GM23338 (cell line): ENCODE results near the gene TECPR2. TPM values are rescaled to one million over a fixed set of nuclear protein-coding genes. Genes with fewer than 3 reads are reported as not detected.

ENCODE experiments used
- CREB1 ChIP-seq: fragments of 250-450 bp; sonication (Bioruptor Pico); IDR thresholded peaks from 2 replicates; pipeline ENCODE4 v1.5.0; 2020; ENCODE audit warnings: low read depth, mild to moderate bottlenecking, moderate library complexity
- CTCF ChIP-seq, 2 experiments: fragments of 200-600 bp in 1 of 2; sonication (generic) in 1 of 2; conservative IDR thresholded peaks; 2 replicates each; pipeline versions ENCODE4 v1.5.1 to v1.6.1; 2016 to 2017; ENCODE audit warnings: antibody characterized with exemption in 2 of 2, low read depth in 2 of 2, mild to moderate bottlenecking in 2 of 2, moderate library complexity in 1 of 2
- EZH2 ChIP-seq: fragments of 200-600 bp; sonication (generic); IDR thresholded peaks from one replicate; pipeline ENCODE4 v1.8.0; 2017; ENCODE audit warnings: antibody characterized with exemption, mild to moderate bottlenecking, low read depth; ENCODE audit not compliant: unreplicated experiment
- EZH2phosphoT487 ChIP-seq: fragments of 200-600 bp; sonication (generic); IDR thresholded peaks from one replicate; pipeline ENCODE4 v1.8.1; 2018; ENCODE audit warnings: antibody characterized with exemption; ENCODE audit not compliant: unreplicated experiment
- POLR2AphosphoS5 ChIP-seq: IDR thresholded peaks from 2 replicates; pipeline ENCODE4 v1.6.1; 2016; ENCODE audit warnings: antibody characterized with exemption, low read depth
- REST ChIP-seq: IDR thresholded peaks from one replicate; pipeline ENCODE4 v1.6.1; 2018; ENCODE audit warnings: antibody characterized with exemption; ENCODE audit not compliant: unreplicated experiment
- ZNF114 ChIP-seq: fragments of 250-450 bp; sonication (Bioruptor Pico); IDR thresholded peaks from 2 replicates; pipeline ENCODE4 v1.5.0; 2020; ENCODE audit warnings: mild to moderate bottlenecking, moderate library complexity
- polyA plus RNA-seq: library from polyadenylated mRNA; unstranded; fragments of >200 nt; fragmentation: Nextera tagmentation; extraction: Ambion mirVana; gene quantifications from 2 replicates; pipeline ENCODE4 v1.2.1, GENCODE V29; 2016
- total RNA-seq: library from RNA; depleted of rRNA; stranded (reverse); fragments of >200 nt; shearing (Covaris generic); gene quantifications from 2 replicates; pipeline ENCODE4 v1.2.3, GENCODE V29; 2014
- TF ChIP-seq, protein P1 (sequence below): fragments of 250-450 bp; sonication (Bioruptor Pico); IDR thresholded peaks from 2 replicates; pipeline ENCODE4 v1.5.0; 2020; ENCODE audit warnings: mild to moderate bottlenecking, moderate library complexity

The TECPR2 gene
- total and polyA plus RNA-seq, 2 experiments from 2014 or later = 4.8 to 20.5 TPM

GRCh38 chr14:102346645-102347044 lies 16.1 kb upstream of the TECPR2 start (continued):
- TF ChIP-seq, protein P1, sequence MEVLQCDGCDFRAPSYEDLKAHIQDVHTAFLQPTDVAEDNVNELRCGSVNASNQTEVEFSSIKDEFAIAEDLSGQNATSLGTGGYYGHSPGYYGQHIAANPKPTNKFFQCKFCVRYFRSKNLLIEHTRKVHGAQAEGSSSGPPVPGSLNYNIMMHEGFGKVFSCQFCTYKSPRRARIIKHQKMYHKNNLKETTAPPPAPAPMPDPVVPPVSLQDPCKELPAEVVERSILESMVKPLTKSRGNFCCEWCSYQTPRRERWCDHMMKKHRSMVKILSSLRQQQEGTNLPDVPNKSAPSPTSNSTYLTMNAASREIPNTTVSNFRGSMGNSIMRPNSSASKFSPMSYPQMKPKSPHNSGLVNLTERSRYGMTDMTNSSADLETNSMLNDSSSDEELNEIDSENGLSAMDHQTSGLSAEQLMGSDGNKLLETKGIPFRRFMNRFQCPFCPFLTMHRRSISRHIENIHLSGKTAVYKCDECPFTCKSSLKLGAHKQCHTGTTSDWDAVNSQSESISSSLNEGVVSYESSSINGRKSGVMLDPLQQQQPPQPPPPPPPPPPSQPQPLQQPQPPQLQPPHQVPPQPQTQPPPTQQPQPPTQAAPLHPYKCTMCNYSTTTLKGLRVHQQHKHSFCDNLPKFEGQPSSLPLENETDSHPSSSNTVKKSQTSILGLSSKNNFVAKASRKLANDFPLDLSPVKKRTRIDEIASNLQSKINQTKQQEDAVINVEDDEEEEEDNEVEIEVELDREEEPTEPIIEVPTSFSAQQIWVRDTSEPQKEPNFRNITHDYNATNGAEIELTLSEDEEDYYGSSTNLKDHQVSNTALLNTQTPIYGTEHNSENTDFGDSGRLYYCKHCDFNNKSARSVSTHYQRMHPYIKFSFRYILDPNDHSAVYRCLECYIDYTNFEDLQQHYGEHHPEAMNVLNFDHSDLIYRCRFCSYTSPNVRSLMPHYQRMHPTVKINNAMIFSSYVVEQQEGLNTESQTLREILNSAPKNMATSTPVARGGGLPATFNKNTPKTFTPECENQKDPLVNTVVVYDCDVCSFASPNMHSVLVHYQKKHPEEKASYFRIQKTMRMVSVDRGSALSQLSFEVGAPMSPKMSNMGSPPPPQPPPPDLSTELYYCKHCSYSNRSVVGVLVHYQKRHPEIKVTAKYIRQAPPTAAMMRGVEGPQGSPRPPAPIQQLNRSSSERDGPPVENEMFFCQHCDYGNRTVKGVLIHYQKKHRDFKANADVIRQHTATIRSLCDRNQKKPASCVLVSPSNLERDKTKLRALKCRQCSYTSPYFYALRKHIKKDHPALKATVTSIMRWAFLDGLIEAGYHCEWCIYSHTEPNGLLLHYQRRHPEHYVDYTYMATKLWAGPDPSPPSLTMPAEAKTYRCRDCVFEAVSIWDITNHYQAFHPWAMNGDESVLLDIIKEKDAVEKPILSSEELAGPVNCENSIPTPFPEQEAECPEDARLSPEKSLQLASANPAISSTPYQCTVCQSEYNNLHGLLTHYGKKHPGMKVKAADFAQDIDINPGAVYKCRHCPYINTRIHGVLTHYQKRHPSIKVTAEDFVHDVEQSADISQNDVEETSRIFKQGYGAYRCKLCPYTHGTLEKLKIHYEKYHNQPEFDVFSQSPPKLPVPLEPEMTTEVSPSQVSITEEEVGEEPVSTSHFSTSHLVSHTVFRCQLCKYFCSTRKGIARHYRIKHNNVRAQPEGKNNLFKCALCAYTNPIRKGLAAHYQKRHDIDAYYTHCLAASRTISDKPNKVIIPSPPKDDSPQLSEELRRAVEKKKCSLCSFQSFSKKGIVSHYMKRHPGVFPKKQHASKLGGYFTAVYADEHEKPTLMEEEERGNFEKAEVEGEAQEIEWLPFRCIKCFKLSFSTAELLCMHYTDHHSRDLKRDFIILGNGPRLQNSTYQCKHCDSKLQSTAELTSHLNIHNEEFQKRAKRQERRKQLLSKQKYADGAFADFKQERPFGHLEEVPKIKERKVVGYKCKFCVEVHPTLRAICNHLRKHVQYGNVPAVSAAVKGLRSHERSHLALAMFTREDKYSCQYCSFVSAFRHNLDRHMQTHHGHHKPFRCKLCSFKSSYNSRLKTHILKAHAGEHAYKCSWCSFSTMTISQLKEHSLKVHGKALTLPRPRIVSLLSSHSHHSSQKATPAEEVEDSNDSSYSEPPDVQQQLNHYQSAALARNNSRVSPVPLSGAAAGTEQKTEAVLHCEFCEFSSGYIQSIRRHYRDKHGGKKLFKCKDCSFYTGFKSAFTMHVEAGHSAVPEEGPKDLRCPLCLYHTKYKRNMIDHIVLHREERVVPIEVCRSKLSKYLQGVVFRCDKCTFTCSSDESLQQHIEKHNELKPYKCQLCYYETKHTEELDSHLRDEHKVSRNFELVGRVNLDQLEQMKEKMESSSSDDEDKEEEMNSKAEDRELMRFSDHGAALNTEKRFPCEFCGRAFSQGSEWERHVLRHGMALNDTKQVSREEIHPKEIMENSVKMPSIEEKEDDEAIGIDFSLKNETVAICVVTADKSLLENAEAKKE (CRISPR knock-in tag) = no peak
- TF ChIP-seq POLR2AphosphoS5 = no peak
- no peak for TF ChIP-seq REST
- no peak for TF ChIP-seq EZH2
- no peak for TF ChIP-seq CREB1 (CRISPR knock-in tag)
- TF ChIP-seq EZH2phosphoT487 = no peak
- no peak for TF ChIP-seq CTCF (conservative IDR thresholded peaks at IDR 0.05; ENCODE audit: low read depth in 2 of 2)
- TF ChIP-seq ZNF114 (CRISPR knock-in tag) = no peak
